NCI-H1417 treated with DMSO at 0.1 percent for 48 hours (cell line): ENCODE results near the gene IFNL2.
"Not testable (repeated sequence)": the region's sequence is repeated elsewhere in the genome, so short reads cannot be mapped to it uniquely, and the experiment has no call there.

Source experiments
- DNase-seq: peaks from one replicate; lab custom pipeline; 2025; lab: John Stamatoyannopoulos, UW

IFNL2 gene

DNA sequence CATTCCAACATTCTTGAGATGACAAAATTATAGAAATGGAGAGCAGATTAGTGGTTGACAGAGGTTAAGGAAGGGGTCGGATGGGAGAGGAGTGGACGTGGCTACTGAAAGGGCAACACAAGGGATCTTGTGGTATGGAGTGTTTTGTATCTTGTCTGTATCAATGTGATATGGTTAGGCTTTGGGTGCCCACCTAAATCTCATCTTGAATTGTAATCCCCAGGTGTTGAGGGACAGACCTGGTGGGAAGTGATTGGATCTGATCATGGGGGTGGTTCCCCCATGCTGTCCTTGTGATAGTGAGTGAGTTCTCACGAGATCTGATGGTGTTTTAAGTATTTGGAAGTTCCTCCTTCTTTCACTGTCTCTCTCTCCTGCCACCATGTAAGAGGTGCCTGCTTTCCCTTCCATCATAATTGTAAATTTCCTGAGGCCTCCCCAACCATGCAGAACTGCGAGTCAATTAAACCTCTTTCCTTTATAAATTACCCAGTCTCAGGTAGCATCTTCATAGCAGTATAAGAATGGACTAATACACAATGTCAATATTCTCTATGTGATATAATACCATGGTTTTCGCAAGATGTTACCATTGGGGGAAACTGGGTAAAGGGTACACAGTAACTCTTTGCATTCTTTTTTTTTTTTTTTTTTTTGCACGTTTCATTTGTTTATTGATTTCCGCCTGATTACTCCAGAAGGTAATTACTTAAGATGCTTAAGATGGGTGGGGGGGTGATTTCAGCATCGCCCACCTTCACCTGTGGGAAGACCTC lies 14.6 kb upstream of the IFNL2 start:
- DNase-seq, result no peak

DNA sequence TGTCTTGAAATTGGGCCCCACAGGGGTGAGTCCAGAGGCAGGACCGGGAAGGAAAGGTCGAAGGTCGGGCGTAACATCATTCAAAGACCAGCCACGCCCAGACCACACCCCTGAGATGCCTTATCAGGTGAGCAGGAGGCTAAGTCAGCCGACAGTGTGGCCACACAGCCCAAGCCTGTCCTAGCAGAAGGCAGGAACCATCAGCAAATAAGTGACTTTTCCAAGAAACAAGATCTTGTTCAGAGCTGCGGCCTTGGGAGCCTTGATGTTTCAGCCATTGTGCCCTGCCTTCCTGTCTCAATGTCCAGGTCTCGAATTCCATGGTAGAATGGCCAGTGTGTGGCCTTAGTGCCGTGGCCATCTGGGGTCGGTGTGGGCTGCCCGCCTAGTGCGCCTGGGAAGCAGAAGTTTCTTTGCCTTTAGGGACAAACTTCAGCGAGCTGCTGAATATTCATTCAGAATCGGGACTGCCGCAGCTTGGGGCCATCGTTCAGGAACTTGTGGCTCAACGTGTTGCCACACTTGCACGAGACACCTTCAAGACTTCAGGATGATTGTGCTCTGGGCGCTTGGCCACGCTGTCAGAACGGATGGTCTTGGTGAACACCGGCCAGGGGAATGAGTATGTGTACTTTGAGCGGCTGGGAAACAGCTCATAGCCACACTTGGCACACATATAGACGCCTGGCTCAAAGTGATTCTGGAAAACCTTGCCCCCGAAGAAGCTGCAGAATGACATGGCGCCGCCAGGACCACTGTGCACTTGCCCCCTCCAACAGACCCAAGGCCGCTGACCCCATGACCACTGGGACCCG lies 13.5 kb upstream of the IFNL2 start:
- DNase-seq, result no peak

DNA sequence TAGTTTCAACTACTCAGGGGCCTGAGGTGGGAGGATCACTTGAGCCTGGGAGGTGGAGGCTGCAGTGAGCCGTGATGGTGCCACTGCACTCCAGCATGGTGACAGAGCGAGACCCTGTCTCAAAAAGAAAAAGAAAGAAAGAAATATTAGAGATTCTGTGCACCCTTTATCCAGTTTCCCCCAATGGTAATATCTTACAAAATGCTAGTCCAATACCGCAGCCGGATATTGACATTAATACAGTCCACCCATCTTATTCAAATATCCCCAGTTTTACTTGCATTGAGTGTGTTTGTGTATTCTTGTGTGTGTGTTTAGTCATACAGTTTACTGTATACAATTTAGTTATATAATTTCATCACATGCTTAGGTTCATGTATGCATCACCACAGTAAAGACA lies 11.0 kb upstream of the IFNL2 start:
- no peak for DNase-seq

DNA sequence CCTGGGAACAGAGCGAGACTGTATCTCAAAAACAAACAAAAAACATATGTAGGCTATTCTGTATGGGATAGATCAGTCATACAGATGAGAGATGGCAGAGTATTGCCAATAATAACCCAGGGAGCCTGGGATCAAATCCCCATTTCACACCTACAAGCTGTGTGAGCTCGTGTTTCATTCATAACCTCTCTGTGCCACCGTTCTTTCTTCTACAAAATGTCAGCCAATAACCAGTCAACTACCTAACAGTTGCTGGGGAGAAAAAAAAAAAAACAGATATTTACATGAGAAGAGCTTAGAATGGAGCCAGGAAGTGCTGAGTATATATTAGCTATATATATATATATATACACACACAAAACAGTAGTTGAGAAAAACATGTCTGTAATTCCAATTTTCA lies 6.5 kb upstream of the IFNL2 start:
- DNase-seq, result no peak

DNA sequence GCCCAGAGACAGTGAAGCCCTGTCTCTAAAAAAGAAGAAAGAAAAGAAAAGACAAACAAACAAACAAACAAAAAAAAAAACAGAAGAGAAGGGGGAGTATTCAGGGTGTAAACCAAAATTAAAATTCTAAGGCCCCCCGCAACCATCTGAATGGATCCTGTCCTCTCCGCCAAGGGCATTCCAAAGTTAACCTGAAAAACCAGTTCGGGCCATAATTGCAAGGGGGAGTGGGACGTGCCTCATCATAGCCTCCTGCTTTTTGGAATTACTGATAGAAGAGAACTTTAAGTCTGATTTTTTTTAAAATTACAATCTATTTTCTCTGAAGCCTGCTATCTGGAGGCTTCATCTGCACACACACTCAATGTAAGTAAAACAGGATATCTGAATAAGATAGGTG lies 5.7 kb upstream of the IFNL2 start:
- DNase-seq, result no peak

DNA sequence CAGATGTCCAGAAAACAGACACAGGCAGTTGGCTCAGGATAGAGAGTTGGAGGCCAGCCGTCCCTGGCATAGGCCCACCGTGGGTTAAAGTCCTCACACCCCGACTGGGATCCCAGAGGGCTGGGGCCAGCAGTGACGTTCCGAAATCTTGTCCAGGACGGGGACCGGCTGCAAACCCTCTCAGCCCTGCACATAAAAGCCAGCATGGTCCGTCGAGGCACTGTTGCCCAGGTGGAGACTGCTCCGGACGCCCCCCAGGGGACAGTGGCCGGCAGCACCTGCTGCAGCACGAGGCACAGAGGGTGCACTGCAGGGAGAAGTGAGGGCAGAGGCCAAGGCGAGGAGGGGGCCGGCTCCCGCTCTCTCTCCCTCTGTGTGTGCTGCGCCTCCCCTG lies 4.3 kb upstream of the IFNL2 start:
- DNase-seq, result no peak

DNA sequence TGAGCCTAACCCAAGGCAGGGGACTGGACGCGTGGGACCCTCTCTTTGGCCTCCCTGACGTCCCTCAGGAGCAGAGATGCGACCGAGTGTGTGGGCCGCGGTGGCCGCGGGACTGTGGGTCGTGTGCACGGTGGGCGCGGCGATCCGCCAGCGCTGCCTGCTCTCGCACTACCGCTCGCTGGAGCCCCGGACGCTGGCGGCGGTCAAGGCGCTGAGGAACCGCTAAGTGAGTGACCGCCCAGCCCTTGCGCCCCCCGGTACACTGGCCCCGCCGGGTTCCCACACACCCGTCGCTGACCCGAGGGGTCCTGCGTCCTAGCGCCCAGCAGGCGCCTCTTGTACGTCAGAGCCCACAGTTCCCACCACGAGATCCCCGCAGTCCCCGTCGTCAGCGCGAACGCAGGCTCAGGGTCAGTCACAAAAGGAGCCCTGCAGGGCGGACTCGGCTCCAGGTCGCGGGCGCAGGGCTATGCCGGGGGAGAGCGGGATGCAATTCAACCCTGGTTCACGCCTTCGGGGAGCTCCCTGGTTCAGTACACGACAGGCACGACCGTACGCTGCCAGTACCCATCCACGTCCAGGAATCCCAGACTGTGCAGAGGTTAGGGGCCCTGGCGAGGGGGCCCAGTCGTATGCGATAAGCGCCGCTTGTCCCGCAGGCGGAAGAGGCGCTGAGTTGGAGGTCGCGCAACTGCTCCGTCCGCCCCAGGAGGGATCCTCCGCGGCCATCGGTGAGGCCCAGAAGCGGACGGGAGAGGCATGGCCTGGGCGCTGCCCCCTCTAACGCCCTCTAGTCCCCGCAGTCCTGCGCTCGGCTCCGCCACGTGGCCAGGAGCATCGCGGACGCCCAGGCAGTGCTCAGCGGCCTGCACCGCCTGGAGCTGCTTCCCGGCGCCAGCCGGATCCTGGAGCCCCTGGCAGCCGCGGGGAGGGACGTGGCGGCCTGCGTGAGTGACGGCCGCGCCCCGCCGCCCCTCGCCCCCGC lies 3.6 kb upstream of the IFNL2 start:
- no peak for DNase-seq

DNA sequence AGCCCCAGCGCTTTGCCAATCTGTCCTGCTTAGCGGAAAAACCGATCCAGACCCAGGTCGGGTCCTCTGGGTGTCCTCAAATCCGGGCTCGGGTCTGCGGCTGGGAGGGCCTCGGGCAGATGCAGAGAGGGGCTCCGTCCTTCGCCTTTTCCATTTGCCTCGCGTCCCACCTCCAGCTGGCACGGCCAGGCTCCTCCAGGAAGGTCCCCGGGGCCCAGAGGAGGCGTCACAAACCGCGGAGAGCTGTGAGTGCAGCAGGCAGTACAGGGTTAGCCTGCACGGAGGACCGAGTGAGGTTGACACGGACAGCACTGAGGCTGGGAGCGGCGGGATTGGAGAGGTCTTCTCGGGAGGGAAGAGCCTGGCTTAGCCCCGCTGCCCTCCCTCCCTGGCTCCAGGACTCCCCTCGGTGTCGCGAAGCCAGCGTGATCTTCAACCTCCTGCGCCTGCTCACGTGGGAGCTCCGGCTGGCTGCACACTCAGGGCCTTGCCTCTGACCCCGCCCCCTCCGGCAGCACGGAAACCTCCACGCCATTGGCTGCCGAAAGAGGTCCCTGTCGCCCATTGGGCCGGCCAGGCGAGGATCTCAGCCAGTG lies 2.8 kb upstream of the IFNL2 start:
- DNase-seq, result no peak

DNA sequence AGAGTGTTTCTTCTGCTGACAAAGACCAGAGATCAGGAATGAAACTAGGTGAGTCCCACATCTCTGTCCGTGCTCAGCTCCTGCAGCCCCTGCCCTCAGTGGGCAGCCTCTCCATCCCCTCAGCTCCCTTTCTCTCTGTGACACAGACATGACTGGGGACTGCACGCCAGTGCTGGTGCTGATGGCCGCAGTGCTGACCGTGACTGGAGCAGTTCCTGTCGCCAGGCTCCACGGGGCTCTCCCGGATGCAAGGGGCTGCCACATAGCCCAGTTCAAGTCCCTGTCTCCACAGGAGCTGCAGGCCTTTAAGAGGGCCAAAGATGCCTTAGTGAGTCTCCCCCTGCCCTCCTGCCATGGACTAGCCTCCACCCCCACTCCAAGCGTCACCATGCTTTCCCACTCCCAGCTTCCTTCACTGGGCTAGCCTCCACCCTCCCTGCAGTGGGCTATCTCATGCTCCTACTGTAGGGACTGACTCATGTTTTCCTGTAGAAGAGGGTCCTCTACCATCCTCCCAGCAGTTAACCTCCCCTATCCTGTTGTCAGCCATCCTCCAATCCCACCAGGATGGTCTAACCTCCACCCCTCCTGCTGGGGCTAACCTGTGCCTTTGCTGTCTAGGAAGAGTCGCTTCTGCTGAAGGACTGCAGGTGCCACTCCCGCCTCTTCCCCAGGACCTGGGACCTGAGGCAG lies 481 bp downstream of the IFNL2 start:
- DNase-seq, result not testable (repeated sequence)

DNA sequence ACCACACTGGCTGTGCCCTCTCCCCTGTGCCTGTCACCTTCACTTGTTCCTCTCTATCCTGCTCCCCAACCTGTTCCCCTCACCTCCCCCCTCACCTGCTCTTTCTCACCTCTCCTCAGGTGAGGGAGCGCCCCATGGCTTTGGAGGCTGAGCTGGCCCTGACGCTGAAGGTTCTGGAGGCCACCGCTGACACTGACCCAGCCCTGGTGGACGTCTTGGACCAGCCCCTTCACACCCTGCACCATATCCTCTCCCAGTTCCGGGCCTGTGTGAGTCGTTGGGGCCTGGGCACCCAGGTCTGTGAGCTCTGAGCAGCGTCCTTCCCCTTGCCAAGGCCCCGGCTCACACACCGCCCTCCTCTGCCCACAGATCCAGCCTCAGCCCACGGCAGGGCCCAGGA lies 1.2 kb downstream of the IFNL2 start:
- DNase-seq, result not testable (repeated sequence)

DNA sequence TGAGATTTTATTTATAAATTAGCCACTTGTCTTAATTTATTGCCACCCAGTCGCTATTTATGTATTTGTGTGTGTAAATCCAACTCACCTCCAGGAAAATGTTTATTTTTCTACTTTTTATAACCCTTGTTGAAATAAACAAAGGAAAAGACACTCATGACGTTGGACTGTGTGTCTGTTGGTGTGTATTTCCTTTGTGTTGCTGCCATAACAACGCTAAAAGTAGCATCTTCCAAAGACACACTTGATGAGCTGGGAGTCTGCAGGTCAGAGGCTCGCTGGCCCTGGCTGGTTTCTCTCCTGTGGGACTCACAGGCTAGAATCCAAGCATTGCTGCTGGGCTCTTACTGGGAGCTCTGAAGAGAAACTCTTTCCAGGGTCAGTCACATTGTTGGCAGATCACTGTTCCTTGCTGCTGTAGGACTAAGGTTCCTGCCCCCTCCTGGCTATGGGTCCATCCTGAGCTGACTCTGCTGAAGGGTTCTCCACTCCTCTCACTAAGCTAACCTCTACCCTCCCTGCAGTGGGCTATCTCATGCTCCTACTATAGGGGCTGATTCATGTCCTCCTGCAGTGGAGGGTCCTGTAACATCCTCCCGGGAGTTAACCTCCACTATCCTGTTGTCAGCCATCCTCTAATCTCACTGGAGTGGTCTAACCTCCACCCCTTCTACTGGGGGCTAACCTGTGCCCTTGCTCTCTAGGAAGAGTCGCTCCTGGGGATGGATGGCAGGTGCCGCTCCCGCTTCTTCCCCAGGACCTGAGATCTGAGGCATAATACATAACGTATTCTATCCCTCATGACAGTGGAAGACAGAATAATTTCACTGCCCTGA lies 2.1 kb downstream of the IFNL2 start:
- DNase-seq, result no peak

DNA sequence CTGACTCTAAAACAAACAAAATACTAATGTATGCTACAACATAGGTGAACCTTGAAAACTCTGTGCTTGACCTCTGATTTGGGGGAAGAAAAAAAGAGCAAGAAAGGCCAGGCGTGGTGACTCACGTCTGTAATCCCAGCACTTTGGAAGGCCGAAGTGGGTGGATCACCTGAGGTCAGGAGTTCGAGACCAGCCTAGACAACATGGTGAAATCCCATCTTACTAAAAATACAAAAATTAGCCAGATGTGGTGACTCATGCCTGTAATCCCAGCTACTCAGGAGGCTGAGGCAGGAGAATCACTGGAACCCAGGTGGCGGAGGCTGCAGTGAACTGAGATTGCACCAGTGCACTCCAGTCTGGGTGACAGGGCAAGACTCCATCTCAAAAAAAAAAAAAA lies 5.7 kb downstream of the IFNL2 start:
- not testable (repeated sequence) for DNase-seq

DNA sequence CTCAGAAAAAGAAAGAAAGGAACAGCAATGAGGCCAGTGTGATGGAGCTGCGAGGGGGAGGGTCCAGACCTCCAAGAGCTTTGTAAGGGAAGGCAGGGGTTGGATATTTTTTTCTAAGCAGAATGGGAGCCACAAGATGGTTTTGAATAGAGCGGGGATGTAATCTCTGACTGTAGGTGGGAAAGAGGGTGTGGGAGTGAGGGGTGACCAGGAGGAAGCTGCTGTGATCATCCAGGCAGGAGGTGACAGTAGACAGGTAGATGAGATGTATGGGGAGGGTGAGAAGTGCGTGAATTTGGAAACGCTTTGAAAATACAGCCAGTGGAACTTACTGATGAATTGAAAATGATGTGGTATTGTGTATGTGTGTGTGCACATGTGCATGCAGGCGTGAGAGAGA lies 7.4 kb downstream of the IFNL2 start:
- no peak for DNase-seq

DNA sequence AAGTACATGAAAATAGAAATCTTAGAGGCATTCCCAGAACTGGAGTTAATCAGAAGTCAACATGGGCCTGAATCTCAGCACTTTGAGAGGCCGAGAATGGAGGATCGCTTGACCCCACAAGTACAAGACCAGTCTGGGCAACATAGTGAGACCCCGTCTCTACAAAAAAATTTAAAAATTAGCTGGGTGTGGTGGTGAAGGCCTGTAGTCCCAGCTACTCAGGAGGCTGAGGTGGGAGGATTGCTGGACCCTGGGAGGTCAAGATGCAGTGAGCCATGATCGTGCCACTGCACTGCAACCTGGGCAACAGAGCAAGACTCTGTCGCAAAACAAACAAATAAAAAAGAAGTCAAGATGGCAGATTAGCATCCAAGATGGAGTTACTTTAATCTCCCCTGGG lies 8.5 kb downstream of the IFNL2 start:
- no peak for DNase-seq

DNA sequence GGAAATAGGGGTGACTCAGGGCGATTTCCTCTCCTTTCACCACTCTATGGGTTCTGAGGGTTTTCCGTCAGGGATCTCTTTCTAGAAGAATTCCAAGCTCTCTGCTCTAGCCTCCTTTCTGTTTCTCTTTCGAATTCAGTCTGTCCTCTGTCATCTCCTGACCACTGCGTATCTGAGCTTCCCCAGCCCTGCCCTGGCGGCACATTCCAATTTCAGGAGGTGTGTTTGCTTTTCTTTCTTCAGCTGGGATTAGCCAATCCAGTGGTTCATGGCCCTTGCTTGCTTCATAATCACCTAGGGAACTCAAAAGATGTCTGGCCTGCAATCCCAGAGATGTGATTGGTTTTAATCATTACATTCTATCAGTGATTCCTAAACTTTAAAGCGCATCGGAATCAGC lies 9.4 kb downstream of the IFNL2 start:
- no peak for DNase-seq

DNA sequence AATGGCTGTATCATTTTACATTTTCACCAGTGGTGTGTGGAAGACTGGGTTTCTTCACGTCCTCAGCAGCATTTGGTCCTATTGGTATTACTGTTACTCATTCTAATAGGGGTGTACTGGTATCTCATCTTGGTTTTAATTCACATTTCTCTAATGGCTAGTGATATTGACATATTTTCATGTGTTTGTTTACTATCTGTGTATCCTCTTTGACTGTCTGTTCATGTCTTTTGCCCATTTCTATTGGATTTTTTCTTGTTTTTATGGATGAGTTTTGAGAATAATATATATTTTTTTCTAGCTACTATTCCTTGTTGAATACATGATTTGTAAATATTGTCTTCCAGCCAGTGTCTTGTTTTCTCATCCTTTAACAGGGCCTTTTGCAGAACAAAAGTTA lies 13.8 kb downstream of the IFNL2 start:
- DNase-seq, result no peak

DNA sequence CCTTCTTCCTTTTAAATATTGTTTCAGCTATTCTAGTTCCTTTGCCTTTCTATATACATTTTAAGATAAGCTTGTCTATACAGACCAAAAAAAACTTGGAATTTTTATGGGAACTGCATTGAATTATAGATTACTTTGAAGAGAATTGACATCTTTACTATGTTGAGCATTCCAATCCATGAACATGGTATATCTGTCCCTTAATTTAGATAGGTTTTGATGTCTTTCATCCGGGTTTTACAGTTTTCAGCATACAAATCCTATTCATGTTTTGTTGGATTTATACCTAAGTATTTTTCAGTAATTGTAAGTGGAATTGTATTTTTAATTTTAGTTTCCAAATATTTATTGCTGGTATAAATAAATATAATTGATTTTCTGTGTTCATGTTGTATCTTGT lies 15.8 kb downstream of the IFNL2 start:
- no peak for DNase-seq

DNA sequence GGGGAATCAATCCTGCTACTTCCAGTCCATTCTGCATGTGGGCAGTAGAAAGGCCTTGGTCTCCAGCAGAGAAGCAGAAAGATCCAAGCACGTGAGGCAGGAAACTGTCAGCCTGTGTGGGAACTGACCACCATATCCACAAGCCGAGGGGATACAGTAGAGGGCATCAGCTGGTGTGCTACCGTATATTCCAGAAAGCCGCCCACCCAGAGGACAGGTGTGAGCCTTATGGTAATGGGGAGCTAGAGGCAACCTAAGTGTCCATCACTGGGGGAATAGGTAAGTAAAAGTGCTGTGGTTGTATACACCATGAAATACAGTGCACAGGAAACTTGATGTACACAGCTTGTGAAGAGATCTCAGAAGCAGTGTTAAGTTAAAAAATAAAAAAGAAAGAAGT lies 25.2 kb downstream of the IFNL2 start:
- no peak for DNase-seq

DNA sequence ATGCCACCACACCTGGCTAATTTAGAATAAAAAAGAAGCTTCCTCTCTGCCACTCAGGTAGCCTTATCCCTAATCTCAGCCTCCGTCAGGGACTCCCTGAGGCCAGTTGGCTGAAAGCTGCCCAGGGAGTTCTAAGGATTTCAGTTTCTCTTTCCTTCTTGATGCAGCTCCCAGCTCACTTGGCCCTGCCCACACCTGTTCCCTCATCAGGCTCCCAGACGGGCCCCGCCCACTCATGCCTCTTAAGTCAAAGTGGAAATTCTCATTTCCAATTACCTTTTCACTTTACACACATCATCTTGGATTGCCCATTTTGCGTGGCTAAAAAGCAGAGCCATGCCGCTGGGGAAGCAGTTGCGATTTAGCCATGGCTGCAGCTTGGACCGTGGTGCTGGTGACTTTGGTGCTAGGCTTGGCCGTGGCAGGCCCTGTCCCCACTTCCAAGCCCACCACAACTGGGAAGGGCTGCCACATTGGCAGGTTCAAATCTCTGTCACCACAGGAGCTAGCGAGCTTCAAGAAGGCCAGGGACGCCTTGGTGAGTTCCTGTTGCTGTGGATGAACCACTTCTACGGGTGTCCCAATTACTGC lies 28.0 kb downstream of the IFNL2 start, which contains the start of gene IFNL1:
Gene IFNL1, plus strand, starts transcription at position 353 of the 591 bp plus-strand sequence. Its CDS starts 15 bp downstream, at position 368.
- no peak for DNase-seq

DNA sequence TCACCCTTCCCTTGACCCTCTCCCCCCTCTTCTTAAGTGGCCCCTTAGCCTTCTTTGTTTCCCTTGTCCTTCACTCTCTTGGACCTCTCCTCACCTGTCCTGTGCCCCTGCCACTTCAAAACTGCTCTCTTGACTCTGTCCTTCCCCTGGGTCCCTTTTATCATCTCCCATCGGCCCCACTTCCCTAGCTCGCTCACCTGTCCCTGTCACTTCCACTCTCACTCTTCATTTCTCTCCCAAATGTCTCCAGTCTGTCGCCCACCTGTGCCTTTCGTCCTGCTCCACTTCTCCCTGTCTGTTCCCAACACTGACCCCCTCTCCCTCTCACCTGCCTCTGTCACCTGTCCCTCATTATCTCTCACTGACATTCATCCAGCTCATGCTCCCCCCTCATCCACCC lies 28.7 kb downstream of the IFNL2 start:
- DNase-seq, result no peak
